GM18519 (cell line): ENCODE data around the gene TSC2.
"Not testable (repeated sequence)": the region's sequence is repeated elsewhere in the genome, so short reads cannot be mapped to it uniquely, and the experiment has no call there.

Experiments
- ATAC-seq: cut with Tn5 transposase; IDR thresholded peaks from one replicate; pipeline ENCODE4 v1.9.1; 2021; ENCODE audit warnings: mild to moderate bottlenecking, moderate library complexity; ENCODE audit not compliant: unreplicated experiment, low FRiP score

TSC2 gene

GRCh38 chr16:2028620-2029220, 19.1 kb upstream of the TSC2 start:
- no peak for ATAC-seq

GRCh38 chr16:2029350-2029749, 18.4 kb upstream of the TSC2 start:
- no peak for ATAC-seq

GRCh38 chr16:2030036-2030435, 17.7 kb upstream of the TSC2 start:
- no peak for ATAC-seq

- no peak for ATAC-seq
These were observed 16.7 kb upstream of the TSC2 start for GRCh38 chr16:2031081-2031577.

- no peak for ATAC-seq
These were observed 15.3 kb upstream of the TSC2 start for GRCh38 chr16:2032285-2033056.

GRCh38 chr16:2033057-2033908, 14.5 kb upstream of the TSC2 start:
- ATAC-seq: no peak

- not testable (repeated sequence) for ATAC-seq
These were observed 13.7 kb upstream of the TSC2 start for GRCh38 chr16:2033909-2034695.

GRCh38 chr16:2034696-2035430, 12.9 kb upstream of the TSC2 start:
- ATAC-seq: no peak

- no peak for ATAC-seq
These were observed 12.2 kb upstream of the TSC2 start for GRCh38 chr16:2035431-2036199.

- ATAC-seq: no peak
These were observed 11.4 kb upstream of the TSC2 start for GRCh38 chr16:2036200-2036966.

- ATAC-seq: no peak
These were observed 10.7 kb upstream of the TSC2 start for GRCh38 chr16:2037115-2037514.

- ATAC-seq: no peak
These were observed 10.0 kb upstream of the TSC2 start for GRCh38 chr16:2037647-2038381.

GRCh38 chr16:2038382-2039231, 9.2 kb upstream of the TSC2 start:
- no peak for ATAC-seq

- ATAC-seq: no peak
These were observed 8.3 kb upstream of the TSC2 start for GRCh38 chr16:2039274-2040031.

GRCh38 chr16:2040041-2040786, 7.6 kb upstream of the TSC2 start:
- ATAC-seq: no peak
